ENCODE results near the gene CYBA.

DNA sequence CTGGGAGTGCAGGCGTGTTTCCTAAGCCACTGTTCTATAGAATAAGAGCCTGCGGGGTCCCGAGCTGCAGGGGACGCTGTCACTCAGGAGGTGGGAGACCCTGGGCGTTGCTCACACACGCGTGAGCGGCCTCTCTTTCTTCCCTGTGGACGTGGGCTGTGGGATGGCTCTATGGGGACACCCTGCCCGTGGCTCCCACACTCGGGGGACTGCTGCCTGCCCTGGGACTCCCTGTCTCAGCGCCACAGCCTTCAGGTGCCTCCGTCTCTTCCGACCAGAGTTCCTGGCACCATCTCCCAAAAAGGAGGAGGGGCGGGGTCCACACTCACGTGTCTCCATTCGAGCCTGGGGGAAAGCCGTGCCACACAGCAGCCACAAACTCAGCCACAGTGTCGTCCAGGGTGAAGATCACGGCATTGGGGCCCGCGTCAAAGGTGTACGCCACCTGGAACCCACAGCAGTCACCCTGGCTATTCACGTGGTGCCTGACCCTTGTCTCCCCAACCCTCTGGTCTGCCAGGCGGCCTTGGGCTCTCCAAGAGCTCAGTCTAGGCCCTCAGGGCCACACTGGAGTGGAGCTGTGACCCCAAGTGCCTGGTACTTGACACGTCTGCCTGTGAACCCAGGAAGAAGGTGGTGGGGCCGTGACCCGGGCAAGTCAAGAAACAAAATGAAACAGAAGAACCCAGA lies 3.7 kb upstream of the CYBA start:
- TF ChIP-seq POLR2A (IDR thresholded peaks at IDR 0.05; ENCODE audit: low read length), result no peak
- no peak for TF ChIP-seq GATA1 (IDR thresholded peaks at IDR 0.05; ENCODE audit: low read depth, low read length)
